Tibial nerve (tissue), 4 donors: ENCODE data around the gene PRR15L. TPM values are rescaled to one million over a fixed set of nuclear protein-coding genes. Genes with fewer than 3 reads are reported as not detected.

Source experiments
- DNase-seq, 2 donors: peaks; one replicate each; pipeline ENCODE4 v3.0.0-alpha.2; 2019; ENCODE audit warnings: low spot score in 2 of 2
- H3K27ac ChIP-seq, 4 donors: fragments of 200-600 bp; sonication (generic) in 3 of 4; one replicate each; pipeline ENCODE4 v1.5.1; 2017 to 2019; ENCODE audit warnings: mild to moderate bottlenecking in 1 of 4
- H3K27me3 ChIP-seq, 2 donors: fragments of 200-600 bp; sonication (generic) in 1 of 2; one replicate each; pipeline versions ENCODE4 v1.5.1 to v1.6.0; 2017 to 2019
- H3K36me3 ChIP-seq, 3 donors: fragments of 200-600 bp; sonication (generic); one replicate each; pipeline ENCODE4 v1.5.1; 2018 to 2019
- H3K4me1 ChIP-seq, 4 donors: fragments of 200-600 bp; sonication (generic) in 3 of 4; one replicate each; pipeline ENCODE4 v1.5.1; 2017 to 2019
- H3K4me3 ChIP-seq, 4 donors: fragments of 200-600 bp; sonication (generic) in 3 of 4; one replicate each; pipeline ENCODE4 v1.5.1; 2017 to 2019; ENCODE audit warnings: mild to moderate bottlenecking in 1 of 4, moderate library complexity in 1 of 4
- H3K9me3 ChIP-seq, 4 donors: fragments of 200-600 bp; sonication (generic) in 3 of 4; one replicate each; pipeline ENCODE4 v1.5.1; 2017 to 2019
- EP300 ChIP-seq, 2 donors: sonication (generic); formaldehyde crosslinking; IDR thresholded peaks; one replicate each; pipeline ENCODE4 v1.6.1; 2017; ENCODE audit warnings: antibody characterized with exemption in 2 of 2, mild to moderate bottlenecking in 1 of 2
- POLR2A ChIP-seq, 2 donors: fragments of 450-650 bp; IDR thresholded peaks; one replicate each; pipeline ENCODE4 v1.6.1; 2017; ENCODE audit warnings: antibody characterized with exemption in 2 of 2, mild to moderate bottlenecking in 2 of 2, moderate library complexity in 2 of 2
- WGBS, 2 donors: methylation state at CpG; one replicate each; pipeline ENCODE4 v1.1.5; 2018; 5-methylcytosine and 5-hydroxymethylcytosine counted together
- total RNA-seq, 4 donors: library from RNA; depleted of rRNA; stranded (reverse); fragments of >200 nt; gene quantifications; one replicate each; pipeline ENCODE4 v1.1.0, GENCODE V29; 2016
- TF ChIP-seq, protein P1 (sequence below), 5 experiments: fragments of 200-600 bp in 3 of 5; fragments of 450-650 bp in 2 of 5; sonication (generic) in 3 of 5; IDR thresholded peaks; one replicate each; pipeline ENCODE4 v1.5.1; 2016 to 2019; ENCODE audit warnings: antibody characterized with exemption in 5 of 5, mild to moderate bottlenecking in 3 of 5, moderate library complexity in 2 of 5

The PRR15L gene
- total RNA-seq, 4 donors from 2014 or later, result not detected

GRCh38 chr17:47953909-47954308, 3.8 kb downstream of the PRR15L start:
- H3K9me3 ChIP-seq, result no peaks in the 10 kb centered on the region
- H3K36me3 ChIP-seq, result no peaks in the 10 kb centered on the region
- no peaks in the 10 kb centered on the region for H3K27me3 ChIP-seq
- H3K4me1 ChIP-seq, result peaks cover 0 to 26% (median 11%) of the 10 kb centered on the region in 4 donors
- TF ChIP-seq, protein P1, sequence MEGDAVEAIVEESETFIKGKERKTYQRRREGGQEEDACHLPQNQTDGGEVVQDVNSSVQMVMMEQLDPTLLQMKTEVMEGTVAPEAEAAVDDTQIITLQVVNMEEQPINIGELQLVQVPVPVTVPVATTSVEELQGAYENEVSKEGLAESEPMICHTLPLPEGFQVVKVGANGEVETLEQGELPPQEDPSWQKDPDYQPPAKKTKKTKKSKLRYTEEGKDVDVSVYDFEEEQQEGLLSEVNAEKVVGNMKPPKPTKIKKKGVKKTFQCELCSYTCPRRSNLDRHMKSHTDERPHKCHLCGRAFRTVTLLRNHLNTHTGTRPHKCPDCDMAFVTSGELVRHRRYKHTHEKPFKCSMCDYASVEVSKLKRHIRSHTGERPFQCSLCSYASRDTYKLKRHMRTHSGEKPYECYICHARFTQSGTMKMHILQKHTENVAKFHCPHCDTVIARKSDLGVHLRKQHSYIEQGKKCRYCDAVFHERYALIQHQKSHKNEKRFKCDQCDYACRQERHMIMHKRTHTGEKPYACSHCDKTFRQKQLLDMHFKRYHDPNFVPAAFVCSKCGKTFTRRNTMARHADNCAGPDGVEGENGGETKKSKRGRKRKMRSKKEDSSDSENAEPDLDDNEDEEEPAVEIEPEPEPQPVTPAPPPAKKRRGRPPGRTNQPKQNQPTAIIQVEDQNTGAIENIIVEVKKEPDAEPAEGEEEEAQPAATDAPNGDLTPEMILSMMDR (IDR thresholded peaks at IDR 0.05), result no peak
- TF ChIP-seq POLR2A (IDR thresholded peaks at IDR 0.05), result no peak
- no peak for TF ChIP-seq EP300 (IDR thresholded peaks at IDR 0.05)
- peak overlapping the region in 1 of 4 donors; percentile 1 for H3K4me3 ChIP-seq
- DNase-seq, result no peak
- H3K27ac ChIP-seq, result peak overlapping the region in 1 of 4 donors; percentile 55

- no peak overlapping the region for H3K4me3 ChIP-seq
- H3K4me1 ChIP-seq, result peaks cover 0 to 29% (median 13%) of the 10 kb centered on the region in 4 donors
Measured at GRCh38 chr17:47952171-47953021, 5.3 kb downstream of the PRR15L start.

GRCh38 chr17:47950448-47950847, 7.2 kb downstream of the PRR15L start:
- Histone ChIP-seq H3K4me1 (peaks cover 0 to 31% (median 13%) of the 10 kb centered on the region in 4 donors), H3K4me3 (no peak overlapping the region), H3K9me3 (no peaks in the 10 kb centered on the region), H3K36me3 (peaks cover 0 to 13% (median 0%) of the 10 kb centered on the region in 3 donors), H3K27ac (peak overlapping the region in 1 of 4 donors; percentile 75), H3K27me3 (no peaks in the 10 kb centered on the region)
- 73 to 75% methylated on average over 4 of the region's 4 CpGs for WGBS, 2 donors
- no peak for DNase-seq
- no peak for TF ChIP-seq EP300 (IDR thresholded peaks at IDR 0.05)
- TF ChIP-seq POLR2A (IDR thresholded peaks at IDR 0.05), result no peak
- TF ChIP-seq, protein P1 (IDR thresholded peaks at IDR 0.05), result no peak

More at GRCh38 chr17:47952171-47953021, 5.3 kb downstream of the PRR15L start:
- WGBS, 2 donors, result 77 to 81% methylated on average over 12 of the region's 12 CpGs
- TF ChIP-seq, protein P1 (IDR thresholded peaks at IDR 0.05), result no peak
- TF ChIP-seq POLR2A (IDR thresholded peaks at IDR 0.05) (no peak), EP300 (IDR thresholded peaks at IDR 0.05) (no peak)
- no peaks in the 10 kb centered on the region for H3K9me3 ChIP-seq
- H3K27ac ChIP-seq, result peak overlapping the region in 1 of 4 donors; percentile 45
- no peaks in the 10 kb centered on the region for H3K36me3 ChIP-seq
- H3K27me3 ChIP-seq, result no peaks in the 10 kb centered on the region
- DNase-seq, result no peak

DNA sequence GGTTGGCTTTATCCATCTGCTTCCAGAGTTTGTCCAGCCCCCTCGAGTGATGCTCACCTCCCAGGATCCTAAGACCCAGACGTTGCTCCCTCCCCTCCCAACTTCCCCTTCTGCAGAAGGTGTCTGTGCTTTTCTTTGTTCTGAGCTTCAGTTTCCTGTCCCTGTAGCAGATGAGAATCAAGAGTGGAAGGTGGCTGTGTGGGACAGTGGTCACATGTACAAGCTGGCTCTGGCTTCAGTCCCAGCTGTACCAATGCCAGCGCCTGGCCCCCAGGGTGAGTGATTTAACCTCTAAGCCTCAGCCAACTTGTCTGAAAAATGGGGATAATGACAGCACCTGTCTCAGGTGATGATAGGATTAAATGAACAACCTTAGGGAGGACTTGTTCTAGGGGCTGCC, 7.7 kb downstream of the PRR15L start:
- H3K4me1 ChIP-seq, result peaks cover 0 to 29% (median 13%) of the 10 kb centered on the region in 4 donors
- H3K4me3 ChIP-seq, result peak overlapping the region in 1 of 4 donors; percentile 39
- peaks cover 0 to 18% (median 0%) of the 10 kb centered on the region in 3 donors for H3K36me3 ChIP-seq
- H3K9me3 ChIP-seq, result no peaks in the 10 kb centered on the region
- no peaks in the 10 kb centered on the region for H3K27me3 ChIP-seq
- DNase-seq, result no peak
- TF ChIP-seq EP300 (IDR thresholded peaks at IDR 0.05) (no peak), POLR2A (IDR thresholded peaks at IDR 0.05) (no peak)
- TF ChIP-seq, protein P1 (IDR thresholded peaks at IDR 0.05), result no peak
- WGBS, 2 donors, result 48 to 54% methylated on average over 3 of the region's 3 CpGs
- peak overlapping the region in 3 of 4 donors; percentile 75 to 79 (median 78) for H3K27ac ChIP-seq

- Histone ChIP-seq H3K9me3 (no peaks in the 10 kb centered on the region), H3K27ac (peak overlapping the region in 3 of 4 donors; percentile 75 to 79 (median 78))
Measured at GRCh38 chr17:47949197-47949759, 8.4 kb downstream of the PRR15L start.

More at GRCh38 chr17:47949197-47949759, 8.4 kb downstream of the PRR15L start:
- TF ChIP-seq EP300 (IDR thresholded peaks at IDR 0.05) (peak in 1 of 2 donors; percentile 42), POLR2A (IDR thresholded peaks at IDR 0.05) (no peak)
- TF ChIP-seq, protein P1 (IDR thresholded peaks at IDR 0.05), result peak; percentile 86 to 94 (median 91)
- H3K27me3 ChIP-seq, result no peaks in the 10 kb centered on the region
- H3K4me1 ChIP-seq, result peaks cover 0 to 29% (median 13%) of the 10 kb centered on the region in 4 donors
- DNase-seq, result peak; percentile 76 to 84
- whole genome bisulfite sequencing, 2 donors, result 3 to 5% methylated on average over 22 of the region's 22 CpGs
- H3K4me3 ChIP-seq, result peak overlapping the region in 3 of 4 donors; percentile 35 to 46 (median 39)
- peaks cover 0 to 25% (median 0%) of the 10 kb centered on the region in 3 donors for H3K36me3 ChIP-seq
